AG04450 (cell line): ENCODE results near the gene ARHGAP8. TPM values are rescaled to one million over a fixed set of nuclear protein-coding genes. Genes with fewer than 3 reads are reported as not detected.

ENCODE experiments used
- CTCF ChIA-PET: fragments of 300-600, 350-600 bp; formaldehyde crosslinking; extraction: SDS; loops from one replicate; lab custom pipeline; 2022; ENCODE audit warnings: antibody characterized with exemption, inconsistent platforms; lab: Charles Lee
- POLR2A ChIA-PET: fragments of 350-600 bp; formaldehyde crosslinking; extraction: SDS; loops from one replicate; lab custom pipeline; 2021; ENCODE audit warnings: antibody characterized with exemption, inconsistent platforms; lab: Yijun Ruan, JAX
- DNase-seq: peaks from one replicate; pipeline ENCODE4 v3.0.0-alpha.2; 2011; ENCODE audit warnings: low read depth, low spot score
- H3K27ac ChIP-seq: one replicate; pipeline ENCODE4 v1.5.1; 2012; ENCODE audit warnings: low read depth, low read length, control low read depth
- H3K27me3 ChIP-seq: one replicate; pipeline ENCODE4 v1.6.0; 2012; ENCODE audit warnings: low read length; ENCODE audit not compliant: control insufficient read depth, insufficient read depth
- H3K4me3 ChIP-seq: 2 replicates; pipeline ENCODE4 v1.5.1; 2011; ENCODE audit warnings: mild to moderate bottlenecking, low read depth, low read length, control low read depth
- H3K9me3 ChIP-seq: 2 replicates; pipeline ENCODE4 v1.5.1; 2012; ENCODE audit warnings: low read length; ENCODE audit not compliant: control insufficient read depth, insufficient read depth
- polyA plus RNA-seq: library from polyadenylated mRNA; depleted of rRNA; stranded (reverse); fragments of >200 nt; gene quantifications from 2 replicates; pipeline ENCODE4 v1.2.3, GENCODE V29; 2011
- TF ChIP-seq, protein P1 (sequence below): IDR thresholded peaks from 2 replicates; pipeline ENCODE4 v1.5.1; 2011; ENCODE audit warnings: low read depth, low read length, control low read depth, inconsistent platforms

ARHGAP8 gene
- polyA plus RNA-seq, 1 experiment, result 0.16 TPM

DNA sequence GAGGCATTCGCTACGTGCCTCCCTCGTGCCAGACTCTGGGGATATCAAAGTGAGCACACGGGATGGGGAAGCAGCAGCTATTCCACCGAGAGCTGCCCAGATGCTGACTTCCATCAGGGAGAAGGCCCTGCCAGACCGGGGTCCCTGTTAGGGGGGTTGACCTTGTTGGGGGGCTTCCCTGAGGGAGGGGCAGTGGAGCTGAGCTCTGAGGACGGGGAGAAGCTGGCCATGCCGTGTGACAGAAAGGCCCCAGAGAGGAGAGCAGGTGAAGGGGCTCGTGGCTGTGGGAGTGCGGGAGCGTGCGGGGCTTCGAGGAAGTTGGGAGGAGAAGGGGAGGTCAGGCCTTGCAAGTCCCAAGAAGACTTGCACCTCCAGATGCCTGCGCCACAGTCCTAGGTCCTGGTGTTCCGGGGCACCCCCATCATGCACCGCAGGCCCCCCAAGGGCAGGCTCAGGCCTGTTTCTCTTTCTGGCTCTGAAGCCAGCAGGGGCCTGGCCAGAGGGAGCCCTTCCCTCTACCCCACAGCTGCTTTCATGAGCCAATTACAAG, 94.4 kb downstream of the ARHGAP8 start:
- CTCF ChIA-PET, result no interaction called here
- H3K27ac ChIP-seq, result no peak overlapping the region
- H3K4me3 ChIP-seq, result no peak overlapping the region
- peaks cover 4% of the 10 kb centered on the region; the same call in 1 of the 2 replicates for H3K9me3 ChIP-seq
- DNase-seq, result no peak
- TF ChIP-seq, protein P1, sequence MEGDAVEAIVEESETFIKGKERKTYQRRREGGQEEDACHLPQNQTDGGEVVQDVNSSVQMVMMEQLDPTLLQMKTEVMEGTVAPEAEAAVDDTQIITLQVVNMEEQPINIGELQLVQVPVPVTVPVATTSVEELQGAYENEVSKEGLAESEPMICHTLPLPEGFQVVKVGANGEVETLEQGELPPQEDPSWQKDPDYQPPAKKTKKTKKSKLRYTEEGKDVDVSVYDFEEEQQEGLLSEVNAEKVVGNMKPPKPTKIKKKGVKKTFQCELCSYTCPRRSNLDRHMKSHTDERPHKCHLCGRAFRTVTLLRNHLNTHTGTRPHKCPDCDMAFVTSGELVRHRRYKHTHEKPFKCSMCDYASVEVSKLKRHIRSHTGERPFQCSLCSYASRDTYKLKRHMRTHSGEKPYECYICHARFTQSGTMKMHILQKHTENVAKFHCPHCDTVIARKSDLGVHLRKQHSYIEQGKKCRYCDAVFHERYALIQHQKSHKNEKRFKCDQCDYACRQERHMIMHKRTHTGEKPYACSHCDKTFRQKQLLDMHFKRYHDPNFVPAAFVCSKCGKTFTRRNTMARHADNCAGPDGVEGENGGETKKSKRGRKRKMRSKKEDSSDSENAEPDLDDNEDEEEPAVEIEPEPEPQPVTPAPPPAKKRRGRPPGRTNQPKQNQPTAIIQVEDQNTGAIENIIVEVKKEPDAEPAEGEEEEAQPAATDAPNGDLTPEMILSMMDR, result no peak
- POLR2A ChIA-PET, result no interaction called here
- H3K27me3 ChIP-seq, result peaks cover 12% of the 10 kb centered on the region

DNA sequence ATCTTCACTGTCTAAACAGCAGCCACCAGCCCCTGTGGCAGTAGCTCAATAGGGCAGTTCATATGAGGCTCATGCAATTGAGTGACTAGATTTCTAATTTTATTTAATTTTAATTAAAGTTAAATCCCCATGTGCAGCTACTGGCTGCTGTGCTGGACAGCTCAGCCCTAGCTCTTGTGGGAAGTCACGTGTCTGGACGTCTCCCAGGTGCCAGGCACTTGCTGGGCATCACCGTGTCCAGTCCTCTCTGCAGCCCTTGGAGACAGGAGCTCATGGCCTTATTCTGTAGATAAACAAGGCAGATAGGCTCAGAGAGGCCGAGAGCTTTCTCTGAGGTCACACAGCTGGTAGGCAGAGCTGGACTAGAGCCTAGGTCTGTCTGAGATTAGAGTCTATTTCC, 95.0 kb downstream of the ARHGAP8 start:
- CTCF ChIA-PET, result no interaction called here
- POLR2A ChIA-PET, result interaction anchor here (0.6 kb wide), 1 partner anchor 145 kb away, joined by 3 read pairs; the partner anchor contains the start of gene PRR5

DNA sequence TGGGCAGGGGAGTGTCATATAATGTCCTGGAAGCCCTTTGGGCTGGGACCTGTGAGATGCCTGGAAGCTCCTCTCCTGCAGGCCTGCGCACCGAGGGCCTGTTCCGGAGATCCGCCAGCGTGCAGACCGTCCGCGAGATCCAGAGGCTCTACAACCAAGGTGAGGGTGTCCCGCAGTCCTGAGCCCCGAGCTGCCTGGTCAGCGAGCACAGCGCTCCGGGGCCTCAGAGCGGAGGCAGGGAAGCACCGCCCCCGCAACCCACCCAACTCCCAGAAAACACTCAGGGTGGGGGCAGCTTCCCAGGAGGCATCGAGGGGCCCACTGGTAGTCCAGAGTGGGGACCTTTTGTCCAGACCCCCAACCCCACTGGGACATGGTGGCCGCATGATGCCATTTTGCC, 95.5 kb downstream of the ARHGAP8 start:
- TF ChIP-seq, protein P1, result no peak
- CTCF ChIA-PET, result no interaction called here
- H3K27me3 ChIP-seq, result peaks cover 5% of the 10 kb centered on the region
- no peak overlapping the region for H3K27ac ChIP-seq
- H3K4me3 ChIP-seq, result no peak overlapping the region
- DNase-seq, result no peak
- H3K9me3 ChIP-seq, result peaks cover 4% of the 10 kb centered on the region; the same call in 1 of the 2 replicates
- POLR2A ChIA-PET, result interaction anchor here (0.6 kb wide), 1 partner anchor 146 kb away, joined by 3 read pairs; the partner anchor contains the start of gene PRR5

More for the DNA sequence above, 95.0 kb downstream of the ARHGAP8 start:
- Histone ChIP-seq H3K9me3 (peaks cover 4% of the 10 kb centered on the region; the same call in 1 of the 2 replicates), H3K27ac (no peak overlapping the region), H3K27me3 (peaks cover 10% of the 10 kb centered on the region), H3K4me3 (no peak overlapping the region)
- DNase-seq, result no peak
- TF ChIP-seq, protein P1, result no peak

DNA sequence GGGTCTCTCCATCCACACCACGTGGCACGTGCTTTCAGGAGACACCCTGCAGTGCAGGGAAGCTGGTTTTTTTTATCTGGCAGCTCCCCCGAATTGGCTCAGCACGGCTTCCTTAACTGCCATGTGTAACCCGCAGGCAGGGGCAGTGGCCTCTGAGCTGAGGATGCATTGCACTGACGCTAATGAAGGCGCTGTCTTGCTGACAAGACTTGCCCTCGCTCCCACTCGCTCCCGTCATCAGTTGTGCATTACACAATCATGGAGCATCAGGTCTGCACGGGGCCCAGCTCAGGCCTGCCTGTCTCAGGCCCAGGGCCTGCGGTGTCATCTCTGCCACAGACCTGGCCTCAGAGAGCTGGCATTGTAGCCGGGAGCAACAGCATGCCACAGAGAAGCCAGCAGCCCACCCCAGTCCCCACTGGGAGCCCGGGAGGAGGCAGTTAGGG, 95.9 kb downstream of the ARHGAP8 start:
- CTCF ChIA-PET, result no interaction called here
- Histone ChIP-seq H3K27ac (no peak overlapping the region), H3K27me3 (peaks cover 5% of the 10 kb centered on the region), H3K4me3 (no peak overlapping the region), H3K9me3 (peaks cover 4% of the 10 kb centered on the region; the same call in 1 of the 2 replicates)
- POLR2A ChIA-PET, result no interaction called here
- no peak for DNase-seq
- TF ChIP-seq, protein P1, result no peak

DNA sequence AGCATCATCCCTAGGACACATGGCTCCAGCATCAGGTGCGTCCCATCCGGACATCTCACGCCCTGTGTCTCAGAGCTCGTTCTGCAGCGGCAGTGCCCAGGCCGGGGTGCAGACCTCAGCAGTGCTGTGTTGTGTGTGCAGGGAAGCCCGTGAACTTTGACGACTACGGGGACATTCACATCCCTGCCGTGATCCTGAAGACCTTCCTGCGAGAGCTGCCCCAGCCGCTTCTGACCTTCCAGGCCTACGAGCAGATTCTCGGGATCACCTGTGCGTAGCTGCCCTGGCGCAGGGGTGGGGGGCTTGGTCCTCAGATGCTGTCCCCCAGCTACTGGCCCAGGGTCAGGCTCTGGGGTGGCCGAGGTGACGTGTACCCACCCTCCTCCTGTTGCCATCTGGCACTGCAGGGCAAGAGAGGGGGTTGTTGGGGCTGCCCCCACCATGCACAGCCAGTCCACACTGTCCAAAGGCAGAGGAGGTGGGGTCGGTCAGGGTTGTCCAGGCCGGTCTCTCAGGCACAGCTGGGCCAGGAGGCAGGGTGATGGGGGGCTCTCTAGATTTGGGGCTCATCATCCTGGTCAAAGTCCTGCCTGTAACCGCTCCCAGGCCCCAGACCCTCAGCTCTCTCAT, 96.5 kb downstream of the ARHGAP8 start:
- DNase-seq, result no peak

More for the DNA sequence above, 96.5 kb downstream of the ARHGAP8 start:
- ChIA-PET CTCF (no interaction called here), POLR2A (no interaction called here)
- Histone ChIP-seq H3K9me3 (peaks cover 4% of the 10 kb centered on the region; the same call in 1 of the 2 replicates), H3K27ac (no peak overlapping the region), H3K27me3 (peaks cover 2% of the 10 kb centered on the region), H3K4me3 (no peak overlapping the region)
- TF ChIP-seq, protein P1, result no peak
